ENCODE data around the gene GPC6.

DNA sequence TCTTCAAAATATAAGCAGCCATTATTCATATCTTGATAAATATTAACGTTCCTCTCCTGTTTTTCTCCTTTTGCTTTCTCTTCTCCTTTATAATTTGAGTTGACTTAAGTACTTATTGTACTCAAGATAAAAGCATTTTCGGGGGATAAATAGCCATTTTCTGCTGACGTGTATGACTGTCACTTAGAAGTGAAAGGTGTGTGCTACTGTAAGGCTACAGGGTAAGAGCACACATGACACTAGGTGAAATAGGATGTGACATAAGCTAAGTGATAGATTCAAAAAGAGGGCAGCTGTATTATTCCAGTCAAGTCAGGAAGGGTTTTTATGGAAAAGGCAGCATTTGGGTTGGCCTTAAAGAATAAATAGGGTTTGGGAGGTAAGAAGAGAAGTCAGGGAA, 128.5 kb downstream of the GPC6 start:
- TF ChIP-seq, protein P1, sequence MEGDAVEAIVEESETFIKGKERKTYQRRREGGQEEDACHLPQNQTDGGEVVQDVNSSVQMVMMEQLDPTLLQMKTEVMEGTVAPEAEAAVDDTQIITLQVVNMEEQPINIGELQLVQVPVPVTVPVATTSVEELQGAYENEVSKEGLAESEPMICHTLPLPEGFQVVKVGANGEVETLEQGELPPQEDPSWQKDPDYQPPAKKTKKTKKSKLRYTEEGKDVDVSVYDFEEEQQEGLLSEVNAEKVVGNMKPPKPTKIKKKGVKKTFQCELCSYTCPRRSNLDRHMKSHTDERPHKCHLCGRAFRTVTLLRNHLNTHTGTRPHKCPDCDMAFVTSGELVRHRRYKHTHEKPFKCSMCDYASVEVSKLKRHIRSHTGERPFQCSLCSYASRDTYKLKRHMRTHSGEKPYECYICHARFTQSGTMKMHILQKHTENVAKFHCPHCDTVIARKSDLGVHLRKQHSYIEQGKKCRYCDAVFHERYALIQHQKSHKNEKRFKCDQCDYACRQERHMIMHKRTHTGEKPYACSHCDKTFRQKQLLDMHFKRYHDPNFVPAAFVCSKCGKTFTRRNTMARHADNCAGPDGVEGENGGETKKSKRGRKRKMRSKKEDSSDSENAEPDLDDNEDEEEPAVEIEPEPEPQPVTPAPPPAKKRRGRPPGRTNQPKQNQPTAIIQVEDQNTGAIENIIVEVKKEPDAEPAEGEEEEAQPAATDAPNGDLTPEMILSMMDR (IDR thresholded peaks at IDR 0.05) = no peak
- TF ChIP-seq RAD21 (IDR thresholded peaks at IDR 0.05; ENCODE audit: low read length) (no peak), EP300 (IDR thresholded peaks at IDR 0.05; ENCODE audit: borderline replicate concordance in 1 of 2, low read depth in 1 of 2, low read length in 1 of 2) (no peak), EZH2phosphoT487 (IDR thresholded peaks at IDR 0.05; ENCODE audit: borderline replicate concordance, low read depth) (no peak), YY1 (IDR thresholded peaks at IDR 0.05; ENCODE audit: low read depth) (no peak), TEAD4 (IDR thresholded peaks at IDR 0.05; ENCODE audit: borderline replicate concordance, insufficient read depth) (no peak), POLR2AphosphoS5 (IDR thresholded peaks at IDR 0.05; ENCODE audit: low read depth, low read length) (no peak), TAF1 (IDR thresholded peaks at IDR 0.05; ENCODE audit: borderline replicate concordance, low read depth, low read length) (no peak), SMC3 (IDR thresholded peaks at IDR 0.05; ENCODE audit: low read depth, low read length) (no peak), TCF12 (IDR thresholded peaks at IDR 0.05) (no peak), GABPA (IDR thresholded peaks at IDR 0.05; ENCODE audit: low read depth) (no peak)
- TF ChIP-seq, protein P2, sequence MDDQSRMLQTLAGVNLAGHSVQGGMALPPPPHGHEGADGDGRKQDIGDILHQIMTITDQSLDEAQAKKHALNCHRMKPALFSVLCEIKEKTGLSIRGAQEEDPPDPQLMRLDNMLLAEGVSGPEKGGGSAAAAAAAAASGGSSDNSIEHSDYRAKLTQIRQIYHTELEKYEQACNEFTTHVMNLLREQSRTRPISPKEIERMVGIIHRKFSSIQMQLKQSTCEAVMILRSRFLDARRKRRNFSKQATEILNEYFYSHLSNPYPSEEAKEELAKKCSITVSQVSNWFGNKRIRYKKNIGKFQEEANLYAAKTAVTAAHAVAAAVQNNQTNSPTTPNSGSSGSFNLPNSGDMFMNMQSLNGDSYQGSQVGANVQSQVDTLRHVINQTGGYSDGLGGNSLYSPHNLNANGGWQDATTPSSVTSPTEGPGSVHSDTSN (IDR thresholded peaks at IDR 0.05) = no peak
- TF ChIP-seq, protein P3, sequence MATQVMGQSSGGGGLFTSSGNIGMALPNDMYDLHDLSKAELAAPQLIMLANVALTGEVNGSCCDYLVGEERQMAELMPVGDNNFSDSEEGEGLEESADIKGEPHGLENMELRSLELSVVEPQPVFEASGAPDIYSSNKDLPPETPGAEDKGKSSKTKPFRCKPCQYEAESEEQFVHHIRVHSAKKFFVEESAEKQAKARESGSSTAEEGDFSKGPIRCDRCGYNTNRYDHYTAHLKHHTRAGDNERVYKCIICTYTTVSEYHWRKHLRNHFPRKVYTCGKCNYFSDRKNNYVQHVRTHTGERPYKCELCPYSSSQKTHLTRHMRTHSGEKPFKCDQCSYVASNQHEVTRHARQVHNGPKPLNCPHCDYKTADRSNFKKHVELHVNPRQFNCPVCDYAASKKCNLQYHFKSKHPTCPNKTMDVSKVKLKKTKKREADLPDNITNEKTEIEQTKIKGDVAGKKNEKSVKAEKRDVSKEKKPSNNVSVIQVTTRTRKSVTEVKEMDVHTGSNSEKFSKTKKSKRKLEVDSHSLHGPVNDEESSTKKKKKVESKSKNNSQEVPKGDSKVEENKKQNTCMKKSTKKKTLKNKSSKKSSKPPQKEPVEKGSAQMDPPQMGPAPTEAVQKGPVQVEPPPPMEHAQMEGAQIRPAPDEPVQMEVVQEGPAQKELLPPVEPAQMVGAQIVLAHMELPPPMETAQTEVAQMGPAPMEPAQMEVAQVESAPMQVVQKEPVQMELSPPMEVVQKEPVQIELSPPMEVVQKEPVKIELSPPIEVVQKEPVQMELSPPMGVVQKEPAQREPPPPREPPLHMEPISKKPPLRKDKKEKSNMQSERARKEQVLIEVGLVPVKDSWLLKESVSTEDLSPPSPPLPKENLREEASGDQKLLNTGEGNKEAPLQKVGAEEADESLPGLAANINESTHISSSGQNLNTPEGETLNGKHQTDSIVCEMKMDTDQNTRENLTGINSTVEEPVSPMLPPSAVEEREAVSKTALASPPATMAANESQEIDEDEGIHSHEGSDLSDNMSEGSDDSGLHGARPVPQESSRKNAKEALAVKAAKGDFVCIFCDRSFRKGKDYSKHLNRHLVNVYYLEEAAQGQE (IDR thresholded peaks at IDR 0.05; ENCODE audit: low read depth, low read length) = no peak
